GM12878 (cell line): ENCODE data around the gene MAST2. TPM values are rescaled to one million over a fixed set of nuclear protein-coding genes. Genes with fewer than 3 reads are reported as not detected.
A peak's percentile ranks its signal among the peaks of the same experiment; 100 is the strongest.

Experiments used
- ATAC-seq: fragments of 200-7000 bp; cut with Tn5 transposase; 3 replicates; pipeline ENCODE4 v1.9.1; 2020; ENCODE audit warnings: mild to moderate bottlenecking, moderate library complexity
- BruUV-seq: library from RNA; stranded (reverse); fragments of 400-500 nt; replicated peaks from 2 replicates; lab custom pipeline; 2021; lab: Mats Ljungman, UMichigan
- CTCF ChIA-PET: fragments of 300-600 bp; sonication (Branson Sonifier 250); formaldehyde crosslinking; extraction: SDS; loops from one replicate; lab custom pipeline; 2021; ENCODE audit warnings: inconsistent platforms; lab: Yijun Ruan, JAX
- POLR2A ChIA-PET: fragments of 350-600 bp; formaldehyde crosslinking; extraction: SDS; loops from one replicate; lab custom pipeline; 2021; ENCODE audit warnings: inconsistent platforms; lab: Charles Lee
- RAD21 ChIA-PET: fragments of 300-600 bp; sonication (Branson Sonifier 250); formaldehyde crosslinking; loops from one replicate; lab custom pipeline; 2023; ENCODE audit warnings: antibody characterized with exemption; ENCODE audit not compliant: unreplicated experiment; lab: Charles Lee
- SMC1A ChIA-PET: fragments of 300-600 bp; sonication (Branson Sonifier 250); formaldehyde crosslinking; loops from one replicate; lab custom pipeline; 2023; ENCODE audit not compliant: unreplicated experiment, uncharacterized antibody; lab: Charles Lee
- DNase-seq: peaks from one replicate; pipeline ENCODE4 v3.0.0-alpha.2; 2011; ENCODE audit warnings: low read depth, low spot score
- FAIRE-seq: peaks from 3 replicates; lab custom pipeline; 2011; peaks lifted over from hg19 to GRCh38; lab: Jason Lieb, UNC
- H2AFZ ChIP-seq: 2 replicates; pipeline ENCODE4 v1.6.0; 2011; ENCODE audit warnings: low read depth, low read length, control low read depth; ENCODE audit not compliant: control insufficient read depth
- H3K27ac ChIP-seq: 2 replicates; pipeline ENCODE4 v1.5.1; 2011; ENCODE audit warnings: control low read depth; ENCODE audit not compliant: control insufficient read depth, insufficient read depth
- H3K27me3 ChIP-seq, 2 experiments: replicated peaks in 1 of 2; 2 replicates each; pipeline versions ENCODE4 v1.6.0 to v1.6.1; 2011; ENCODE audit warnings: low read length in 1 of 2; ENCODE audit not compliant: control insufficient read depth in 2 of 2, insufficient read depth in 2 of 2
- H3K36me3 ChIP-seq, 2 experiments: 2 replicates each; pipeline ENCODE4 v1.5.1; 2011; ENCODE audit warnings: low read length in 1 of 2; ENCODE audit not compliant: control insufficient read depth in 2 of 2, insufficient read depth in 2 of 2
- H3K4me1 ChIP-seq: 2 replicates; pipeline ENCODE4 v1.6.1; 2011; ENCODE audit warnings: mild to moderate bottlenecking, low read length, moderate library complexity, mixed read lengths; ENCODE audit not compliant: control insufficient read depth, insufficient read depth
- H3K4me2 ChIP-seq: 2 replicates; pipeline ENCODE4 v1.6.0; 2011; ENCODE audit warnings: control low read depth; ENCODE audit not compliant: control insufficient read depth, insufficient read depth
- H3K4me3 ChIP-seq: fragments of 200-600 bp; sonication (generic); 2 replicates; pipeline ENCODE4 v1.5.1; 2016
- H3K79me2 ChIP-seq: 2 replicates; pipeline ENCODE4 v1.6.0; 2011; ENCODE audit warnings: low read length; ENCODE audit not compliant: control insufficient read depth, insufficient read depth
- H3K9ac ChIP-seq: 2 replicates; pipeline ENCODE4 v1.8.0; 2011; ENCODE audit warnings: low read length, control low read depth, mixed read lengths; ENCODE audit not compliant: control insufficient read depth, insufficient read depth
- H3K9me3 ChIP-seq: replicated peaks from 3 replicates; pipeline ENCODE4 v1.5.1; 2011; ENCODE audit warnings: mild to moderate bottlenecking, low read length; ENCODE audit not compliant: control insufficient read depth, insufficient read depth
- H4K20me1 ChIP-seq: 2 replicates; pipeline ENCODE4 v1.6.0; 2011; ENCODE audit not compliant: control insufficient read depth, insufficient read depth
- FOXM1 ChIP-seq: IDR thresholded peaks from 2 replicates; pipeline ENCODE4 v1.6.1; 2012; ENCODE audit warnings: low read depth, mild to moderate bottlenecking, inconsistent platforms, low read length, moderate library complexity
- HCFC1 ChIP-seq: fragments of 150-350 bp; IDR thresholded peaks from 2 replicates; pipeline ENCODE4 v1.6.1; 2014; ENCODE audit warnings: low read length
- HDAC6 ChIP-seq: fragments of 200-600 bp; sonication (generic); IDR thresholded peaks from one replicate; pipeline ENCODE4 v1.8.0; 2017; ENCODE audit warnings: antibody characterized with exemption; ENCODE audit not compliant: unreplicated experiment
- MEF2A ChIP-seq: IDR thresholded peaks from 2 replicates; pipeline ENCODE4 v1.6.1; 2011; ENCODE audit warnings: low read depth, mild to moderate bottlenecking, low read length, moderate library complexity; ENCODE audit not compliant: insufficient read depth
- NFYB ChIP-seq: IDR thresholded peaks from 2 replicates; pipeline ENCODE4 v1.6.1; 2011; ENCODE audit warnings: low read depth, mild to moderate bottlenecking, low read length, improper control_type of control experiment, moderate library complexity; ENCODE audit not compliant: insufficient read depth
- SRF ChIP-seq, 2 experiments: IDR thresholded peaks; 2 replicates each; pipeline ENCODE4 v1.6.1; 2011; ENCODE audit warnings: low read depth in 2 of 2, low read length in 2 of 2, mild to moderate bottlenecking in 1 of 2, moderate library complexity in 1 of 2
- SUZ12 ChIP-seq: fragments of 200-600 bp; sonication (generic); IDR thresholded peaks from one replicate; pipeline ENCODE4 v1.6.1; 2018; ENCODE audit warnings: antibody characterized with exemption, mild to moderate bottlenecking; ENCODE audit not compliant: unreplicated experiment
- ZNF622 ChIP-seq: fragments of 450-650 bp; IDR thresholded peaks from 2 replicates; pipeline ENCODE4 v1.6.1; 2017; ENCODE audit warnings: mild to moderate bottlenecking, inconsistent platforms
- ZZZ3 ChIP-seq: IDR thresholded peaks from 2 replicates; pipeline ENCODE4 v1.6.1; 2011; ENCODE audit warnings: low read depth; ENCODE audit not compliant: control insufficient read depth, insufficient read length
- WGBS: methylation state at CpG from one replicate; pipeline ENCODE4 v1.1.6; 2016; ENCODE audit warnings: low lambda C conversion rate; ENCODE audit not compliant: insufficient replicate concordance, insufficient coverage; ENCODE audit errors: missing lambda C conversion rate; 5-methylcytosine and 5-hydroxymethylcytosine counted together
- in situ Hi-C: fragments of 300-500 bp; cut with MboI; formaldehyde crosslinking; loops from 9 replicates; pipeline ENCODE4 v1.14.3; 2018; ENCODE audit warnings: mixed read lengths
- intact Hi-C: fragments of 100-400 bp; cut with micrococcal nuclease; formaldehyde crosslinking; loops from one replicate; pipeline ENCODE4 v1.14.2; 2022; ENCODE audit not compliant: unreplicated experiment
- polyA plus RNA-seq, 11 experiments: library from polyadenylated mRNA; depleted of rRNA in 4 of 11; unstranded in 6 of 11; stranded (reverse) in 5 of 11; fragments of >200 nt; fragmentation: Nextera tagmentation in 4 of 11; fragmentation: Illumina TruSeq in 1 of 11; extraction: Ambion mirVana in 4 of 11; extraction: Trizol in 1 of 11; gene quantifications; 1 replicate in 1 of 11; 2 replicates in 10 of 11; pipeline versions ENCODE4 v1.2.1 to v1.2.3, GENCODE V29; 2011 to 2016; ENCODE audit warnings: inconsistent platforms in 2 of 11, missing spikeins in 2 of 11, low read depth in 1 of 11
- total RNA-seq, 4 experiments: library from RNA; depleted of rRNA in 3 of 4; stranded (reverse); fragments of >200 nt in 3 of 4; fragmentation: Illumina TruSeq in 1 of 4; extraction: Trizol in 1 of 4; gene quantifications; 2 replicates each; pipeline versions ENCODE4 v1.2.1 to v1.2.3, GENCODE V29; 2013 to 2021
- TF ChIP-seq, protein P1 (sequence below): IDR thresholded peaks from 2 replicates; pipeline ENCODE4 v1.6.1; 2011; ENCODE audit warnings: low read depth, low read length, improper control_type of control experiment, borderline replicate concordance

Gene MAST2
- total and polyA plus RNA-seq, 10 of the 15 experiments (the other 5 are each of a cell fraction or from before 2014, with no cell fraction given), result 1.0 to 28.7 (median 13.8) TPM

DNA sequence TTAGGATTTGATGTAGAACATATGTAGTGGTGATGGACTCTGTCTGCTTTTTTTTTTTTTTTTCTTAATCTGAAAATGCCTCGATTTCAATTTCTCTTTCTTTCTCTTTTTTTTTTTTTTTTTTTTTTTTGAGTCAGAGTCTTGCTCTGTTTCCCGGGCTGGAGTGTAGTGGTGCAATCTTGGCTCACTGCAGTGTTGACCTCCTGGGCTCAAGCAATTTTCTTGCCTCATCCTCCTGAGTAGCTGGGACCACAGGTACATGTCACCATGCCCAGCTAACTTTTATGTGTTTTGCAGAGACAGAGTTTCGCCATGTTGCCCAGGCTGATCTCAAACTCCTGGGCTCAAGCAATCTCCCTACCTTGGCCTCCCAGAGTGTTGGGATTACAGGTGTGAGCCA lies 17.4 kb downstream of the MAST2 start:
- Histone ChIP-seq H3K4me2 (no peak overlapping the region), H3K4me3 (no peak overlapping the region), H3K9ac (no peak overlapping the region), H4K20me1 (no peaks in the 10 kb centered on the region), H3K27ac (no peak overlapping the region), H2AFZ (peak overlapping the region; percentile 23; the same call in 1 of the 2 replicates), H3K9me3 (no peaks in the 10 kb centered on the region; the same call in 1 of the 3 replicates), H3K4me1 (peaks cover 7% of the 10 kb centered on the region; the same call in 1 of the 2 replicates), H3K36me3 (no peaks in the 10 kb centered on the region; a peak in 2 of 4 replicates), H3K27me3 (no peaks in the 10 kb centered on the region), H3K79me2 (peaks cover 10% of the 10 kb centered on the region)
- in situ Hi-C loops (no loop called here), intact Hi-C loops (no loop called here)
- POLR2A ChIA-PET, result interaction anchor here (0.7 to 0.8 kb wide), 2 partner anchors 108 to 114 kb away, joined by 3 to 5 read pairs; no protein-coding TSS in a partner anchor
- 100% methylated on average over 3 of the region's 3 CpGs for WGBS
- FAIRE-seq (no peak), DNase-seq (no peak), ATAC-seq (peak; percentile 27; the same call in 1 of the 3 replicates)
- SMC1A ChIA-PET, result no interaction called here
- CTCF ChIA-PET, result interaction anchor here (1.0 to 1.1 kb wide), 2 partner anchors 135 to 164 kb away, joined by 3 read pairs; partner anchors contain the start of gene GPBP1L1
- RAD21 ChIA-PET, result no interaction called here
- no peak for TF ChIP-seq MEF2A
- TF ChIP-seq, protein P1, sequence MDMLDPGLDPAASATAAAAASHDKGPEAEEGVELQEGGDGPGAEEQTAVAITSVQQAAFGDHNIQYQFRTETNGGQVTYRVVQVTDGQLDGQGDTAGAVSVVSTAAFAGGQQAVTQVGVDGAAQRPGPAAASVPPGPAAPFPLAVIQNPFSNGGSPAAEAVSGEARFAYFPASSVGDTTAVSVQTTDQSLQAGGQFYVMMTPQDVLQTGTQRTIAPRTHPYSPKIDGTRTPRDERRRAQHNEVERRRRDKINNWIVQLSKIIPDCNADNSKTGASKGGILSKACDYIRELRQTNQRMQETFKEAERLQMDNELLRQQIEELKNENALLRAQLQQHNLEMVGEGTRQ, result no peak
- TF ChIP-seq ZZZ3, result no peak
- no peak for TF ChIP-seq NFYB
- no peak for TF ChIP-seq SUZ12
- no peak for TF ChIP-seq HCFC1
- TF ChIP-seq ZNF622, result no peak
- TF ChIP-seq HDAC6, result no peak
- TF ChIP-seq FOXM1, result no peak
- no peak for TF ChIP-seq SRF (IDR thresholded peaks at IDR 0.05; ENCODE audit: low read depth in 2 of 2, low read length in 2 of 2)
- no TSS peak for BruUV-seq
